WTC11 (cell line): ENCODE measurements around the gene IGFL2.

ENCODE experiments used
- CREB1 ChIP-seq: sonication (generic); formaldehyde crosslinking; IDR thresholded peaks from 2 replicates; pipeline ENCODE4 v1.8.0; 2023; ENCODE audit warnings: mild to moderate bottlenecking, missing genetic modification reagents
- CREM ChIP-seq: sonication (generic); formaldehyde crosslinking; IDR thresholded peaks from 2 replicates; pipeline ENCODE4 v1.8.1; 2022; ENCODE audit warnings: mild to moderate bottlenecking, missing genetic modification reagents, moderate library complexity
- CTCF ChIP-seq: fragments of 200-600 bp; IDR thresholded peaks from 2 replicates; pipeline ENCODE4 v1.8.0; 2022; ENCODE audit warnings: antibody characterized with exemption
- NR1H2 ChIP-seq: sonication (generic); formaldehyde crosslinking; IDR thresholded peaks from 2 replicates; pipeline ENCODE4 v1.9.0; 2021; ENCODE audit warnings: mild to moderate bottlenecking, moderate library complexity, missing genetic modification reagents
- SP1 ChIP-seq: sonication (generic); formaldehyde crosslinking; conservative IDR thresholded peaks from 2 replicates; pipeline ENCODE4 v1.8.1; 2022; ENCODE audit warnings: missing genetic modification reagents
- ZNF263 ChIP-seq: sonication (generic); formaldehyde crosslinking; IDR thresholded peaks from 2 replicates; pipeline ENCODE4 v1.8.1; 2022; ENCODE audit warnings: low read depth, mild to moderate bottlenecking, moderate library complexity, missing genetic modification reagents

GRCh38 chr19:46134527-46134926, 13.5 kb upstream of the IGFL2 start:
- TF ChIP-seq CTCF (no peak), ZNF263 (CRISPR knock-in tag) (no peak), CREB1 (CRISPR knock-in tag) (no peak), SP1 (no peak), CREM (CRISPR knock-in tag) (no peak), NR1H2 (CRISPR knock-in tag) (no peak)
